ENCODE data around the gene ANKFY1. TPM values are rescaled to one million over a fixed set of nuclear protein-coding genes. Genes with fewer than 3 reads are reported as not detected.

Gene ANKFY1
- total RNA-seq, 1 experiment from 2014 or later = 38.9 TPM

GRCh38 chr17:4147751-4148310 is 115.9 kb downstream of the ANKFY1 start:
- RAD21 ChIA-PET (ENCODE audit: low non-redundant PET in 1 of 2, low total read pairs in 2 of 2, uncharacterized antibody in 2 of 2, unreplicated experiment in 2 of 2) = no interaction called here

More at GRCh38 chr17:4147751-4148310, 115.9 kb downstream of the ANKFY1 start:
- peaks cover 0 to 7% of the 10 kb centered on the region in 2 experiments; a peak in 2 of 4 replicates for H3K4me1 ChIP-seq (ENCODE audit: control insufficient read depth in 1 of 2, insufficient read depth in 2 of 2, low read length in 2 of 2)
- no peak overlapping the region for H2AFZ ChIP-seq (ENCODE audit: low read depth, low read length, poor library complexity, severe bottlenecking)
- H3K9me3 ChIP-seq (ENCODE audit: control insufficient read depth in 1 of 2, insufficient read depth in 1 of 2, low read depth in 1 of 2, low read length in 2 of 2) = no peaks in the 10 kb centered on the region
- H3K9ac ChIP-seq (ENCODE audit: low read length) = no peak overlapping the region
- H4K20me1 ChIP-seq (ENCODE audit: insufficient read depth) = no peaks in the 10 kb centered on the region
- no peak overlapping the region for H3K4me2 ChIP-seq (ENCODE audit: low read length)
- no peak for TF ChIP-seq ELF1 (IDR thresholded peaks at IDR 0.05; ENCODE audit: borderline replicate concordance, low read depth)
- TF ChIP-seq, protein P1, sequence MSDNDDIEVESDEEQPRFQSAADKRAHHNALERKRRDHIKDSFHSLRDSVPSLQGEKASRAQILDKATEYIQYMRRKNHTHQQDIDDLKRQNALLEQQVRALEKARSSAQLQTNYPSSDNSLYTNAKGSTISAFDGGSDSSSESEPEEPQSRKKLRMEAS (IDR thresholded peaks at IDR 0.05) = no peak
- TF ChIP-seq, protein P2, sequence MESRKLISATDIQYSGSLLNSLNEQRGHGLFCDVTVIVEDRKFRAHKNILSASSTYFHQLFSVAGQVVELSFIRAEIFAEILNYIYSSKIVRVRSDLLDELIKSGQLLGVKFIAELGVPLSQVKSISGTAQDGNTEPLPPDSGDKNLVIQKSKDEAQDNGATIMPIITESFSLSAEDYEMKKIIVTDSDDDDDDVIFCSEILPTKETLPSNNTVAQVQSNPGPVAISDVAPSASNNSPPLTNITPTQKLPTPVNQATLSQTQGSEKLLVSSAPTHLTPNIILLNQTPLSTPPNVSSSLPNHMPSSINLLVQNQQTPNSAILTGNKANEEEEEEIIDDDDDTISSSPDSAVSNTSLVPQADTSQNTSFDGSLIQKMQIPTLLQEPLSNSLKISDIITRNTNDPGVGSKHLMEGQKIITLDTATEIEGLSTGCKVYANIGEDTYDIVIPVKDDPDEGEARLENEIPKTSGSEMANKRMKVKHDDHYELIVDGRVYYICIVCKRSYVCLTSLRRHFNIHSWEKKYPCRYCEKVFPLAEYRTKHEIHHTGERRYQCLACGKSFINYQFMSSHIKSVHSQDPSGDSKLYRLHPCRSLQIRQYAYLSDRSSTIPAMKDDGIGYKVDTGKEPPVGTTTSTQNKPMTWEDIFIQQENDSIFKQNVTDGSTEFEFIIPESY (IDR thresholded peaks at IDR 0.05; ENCODE audit: extremely low read depth, insufficient replicate concordance, low read length) = no peak
- no peak for TF ChIP-seq FOSL1 (IDR thresholded peaks at IDR 0.05; ENCODE audit: low read depth)
- TF ChIP-seq ZNF274 (IDR thresholded peaks at IDR 0.05; ENCODE audit: low read depth, low read length) = no peak
- TF ChIP-seq YY1 (IDR thresholded peaks at IDR 0.05; ENCODE audit: extremely low read depth, insufficient replicate concordance, low read depth, low read length) = no peak
- TF ChIP-seq EZH2phosphoT487 (IDR thresholded peaks at IDR 0.05; ENCODE audit: borderline replicate concordance) = no peak
- TF ChIP-seq TCF7L2 (IDR thresholded peaks at IDR 0.05; ENCODE audit: borderline replicate concordance, extremely low read depth, insufficient read depth, insufficient read length) = no peak
- TF ChIP-seq SIN3A (IDR thresholded peaks at IDR 0.05; ENCODE audit: low read depth) = no peak
- intact Hi-C loops (cut with micrococcal nuclease) = no loop called here
- no peak for DNase-seq (ENCODE audit: low read depth, low spot score)
- no TSS peak for BruUV-seq (replicated peaks)
- H3K79me2 ChIP-seq (ENCODE audit: insufficient read depth, low read length) = peaks cover 6% of the 10 kb centered on the region; the same call in 1 of the 2 replicates
- no peaks in the 10 kb centered on the region for H3K27me3 ChIP-seq (ENCODE audit: insufficient read depth, low read length)
- H3K9me2 ChIP-seq (ENCODE audit: insufficient read depth) = no peaks in the 10 kb centered on the region
- no peak for ATAC-seq
- CTCF ChIA-PET = no interaction called here
- no peak overlapping the region for H3K4me3 ChIP-seq (replicated peaks in 1 of 2; ENCODE audit: low read depth in 1 of 2, low read length in 2 of 2)
- H3K36me3 ChIP-seq (ENCODE audit: control insufficient read depth in 1 of 2, insufficient read depth in 2 of 2, low read length in 2 of 2) = peaks cover 0 to 4% of the 10 kb centered on the region in 2 experiments; a peak in 1 of 4 replicates
- POLR2A ChIA-PET = no interaction called here
- no peak overlapping the region for H3K27ac ChIP-seq (ENCODE audit: low read depth, low read length)

Measured in HCT116 (cell line).